ENCODE data around the gene RAPGEF1. TPM values are rescaled to one million over a fixed set of nuclear protein-coding genes. Genes with fewer than 3 reads are reported as not detected.
A peak's percentile ranks its signal among the peaks of the same experiment; 100 is the strongest.

Gene RAPGEF1
- total RNA-seq, 1 experiment from 2014 or later = 25.2 TPM

GRCh38 chr9:131529597-131530545, 210.0 kb downstream of the RAPGEF1 start:
- Histone ChIP-seq H4K20me1 (ENCODE audit: low read length) (no peaks in the 10 kb centered on the region), H2AFZ (ENCODE audit: low read length) (peak overlapping the region; percentile 65; the same call in 1 of the 2 replicates), H3K4me1 (ENCODE audit: insufficient read depth, low read length) (peaks cover 7% of the 10 kb centered on the region; the same call in 1 of the 2 replicates), H3F3A (ENCODE audit: low read length, unreplicated experiment) (no peaks in the 10 kb centered on the region), H3K27me3 (ENCODE audit: low read length) (no peaks in the 10 kb centered on the region), H3K4me3 (ENCODE audit: low read length) (peak overlapping the region; percentile 76), H3K36me3 (ENCODE audit: low read depth, low read length) (no peaks in the 10 kb centered on the region; the same call in 1 of the 2 replicates), H3K79me2 (ENCODE audit: low read length) (peaks cover 8% of the 10 kb centered on the region), H3K27ac (ENCODE audit: low read length) (no peak overlapping the region), H3K9me2 (replicated peaks; ENCODE audit: low read length) (no peaks in the 10 kb centered on the region), H3K4me2 (ENCODE audit: low read length) (peak overlapping the region; percentile 91), H3K9ac (ENCODE audit: low read length) (peak overlapping the region; percentile 74), H3K9me3 (ENCODE audit: low read length) (no peaks in the 10 kb centered on the region)
- TF ChIP-seq EZH2phosphoT487 (IDR thresholded peaks at IDR 0.05; ENCODE audit: borderline replicate concordance, low read length) (no peak), CTCF (conservative IDR thresholded peaks at IDR 0.05; ENCODE audit: low read depth, low read length) (no peak)
- CTCF ChIA-PET = interaction anchor here (0.5 kb wide), 1 partner anchor 30 kb away, joined by 3 read pairs; no protein-coding TSS in a partner anchor
- BruUV-seq (replicated peaks) = TSS peak; percentile 31
- DNase-seq (no peak), ATAC-seq (no peak)
- intact Hi-C loops (cut with micrococcal nuclease) = no loop called here
- POLR2A ChIA-PET (ENCODE audit: unreplicated experiment) = no interaction called here

- CTCF ChIA-PET = no interaction called here
These were observed 210.9 kb downstream of the RAPGEF1 start for GRCh38 chr9:131528886-131529505.

More at GRCh38 chr9:131528886-131529505, 210.9 kb downstream of the RAPGEF1 start:
- Histone ChIP-seq H4K20me1 (ENCODE audit: low read length) (no peaks in the 10 kb centered on the region), H3K36me3 (ENCODE audit: low read depth, low read length) (no peaks in the 10 kb centered on the region; the same call in 1 of the 2 replicates), H3K9ac (ENCODE audit: low read length) (no peak overlapping the region), H3K4me1 (ENCODE audit: insufficient read depth, low read length) (peaks cover 7% of the 10 kb centered on the region; the same call in 1 of the 2 replicates), H3F3A (ENCODE audit: low read length, unreplicated experiment) (no peaks in the 10 kb centered on the region), H3K27ac (ENCODE audit: low read length) (no peak overlapping the region), H3K4me2 (ENCODE audit: low read length) (no peak overlapping the region), H3K4me3 (ENCODE audit: low read length) (no peak overlapping the region), H2AFZ (ENCODE audit: low read length) (no peak overlapping the region), H3K9me2 (replicated peaks; ENCODE audit: low read length) (no peaks in the 10 kb centered on the region), H3K79me2 (ENCODE audit: low read length) (peaks cover 8% of the 10 kb centered on the region), H3K9me3 (ENCODE audit: low read length) (no peaks in the 10 kb centered on the region), H3K27me3 (ENCODE audit: low read length) (no peaks in the 10 kb centered on the region)
- ATAC-seq = no peak
- POLR2A ChIA-PET (ENCODE audit: unreplicated experiment) = no interaction called here
- intact Hi-C loops (cut with micrococcal nuclease) = no loop called here
- no TSS peak for BruUV-seq (replicated peaks)
- TF ChIP-seq CTCF (conservative IDR thresholded peaks at IDR 0.05; ENCODE audit: low read depth, low read length) = no peak
- no peak for TF ChIP-seq EZH2phosphoT487 (IDR thresholded peaks at IDR 0.05; ENCODE audit: borderline replicate concordance, low read length)
- TF ChIP-seq EZH2 (IDR thresholded peaks at IDR 0.05; ENCODE audit: low read length, unreplicated experiment) = no peak
- no peak for DNase-seq

Data from PC-3 (cell line).